Chondrocyte (in vitro differentiated cells): ENCODE measurements around the gene CDK9. TPM values are rescaled to one million over a fixed set of nuclear protein-coding genes. Genes with fewer than 3 reads are reported as not detected.

Experiments used
- DNase-seq: peaks from one replicate; pipeline ENCODE4 v3.0.0; 2021; ENCODE audit warnings: mixed read lengths, low spot score
- H3K27ac Mint-ChIP-seq: one replicate; pipeline ENCODE4 v1.8.0; 2021; ENCODE audit warnings: mild to moderate bottlenecking, moderate library complexity, mixed read lengths; ENCODE audit not compliant: unreplicated experiment
- H3K27me3 Mint-ChIP-seq: 2 replicates; pipeline ENCODE4 v1.8.0; 2021; ENCODE audit warnings: low read depth, mixed read lengths
- H3K36me3 Mint-ChIP-seq: 2 replicates; pipeline ENCODE4 v1.8.0; 2021; ENCODE audit warnings: low read depth, mixed read lengths
- H3K4me1 Mint-ChIP-seq: 2 replicates; pipeline ENCODE4 v1.8.0; 2021; ENCODE audit warnings: low read depth, mild to moderate bottlenecking, mixed read lengths
- H3K4me3 Mint-ChIP-seq: one replicate; pipeline ENCODE4 v1.8.0; 2021; ENCODE audit warnings: mild to moderate bottlenecking, moderate library complexity, mixed read lengths; ENCODE audit not compliant: unreplicated experiment
- H3K9me3 Mint-ChIP-seq: 2 replicates; pipeline ENCODE4 v1.8.0; 2021; ENCODE audit warnings: low read depth, mixed read lengths
- total RNA-seq: library from RNA; stranded (reverse); gene quantifications from 3 replicates; pipeline ENCODE4 v1.2.1, GENCODE V29; 2021
- TF ChIP-seq, protein P1 (sequence below): fragments of 200-600 bp; sonication (generic); IDR thresholded peaks from 2 replicates; pipeline ENCODE4 v1.5.0; 2021; ENCODE audit warnings: antibody characterized with exemption, mild to moderate bottlenecking, moderate library complexity

The CDK9 gene
- total RNA-seq, 1 donor from 2014 or later = 60.3 TPM

DNA sequence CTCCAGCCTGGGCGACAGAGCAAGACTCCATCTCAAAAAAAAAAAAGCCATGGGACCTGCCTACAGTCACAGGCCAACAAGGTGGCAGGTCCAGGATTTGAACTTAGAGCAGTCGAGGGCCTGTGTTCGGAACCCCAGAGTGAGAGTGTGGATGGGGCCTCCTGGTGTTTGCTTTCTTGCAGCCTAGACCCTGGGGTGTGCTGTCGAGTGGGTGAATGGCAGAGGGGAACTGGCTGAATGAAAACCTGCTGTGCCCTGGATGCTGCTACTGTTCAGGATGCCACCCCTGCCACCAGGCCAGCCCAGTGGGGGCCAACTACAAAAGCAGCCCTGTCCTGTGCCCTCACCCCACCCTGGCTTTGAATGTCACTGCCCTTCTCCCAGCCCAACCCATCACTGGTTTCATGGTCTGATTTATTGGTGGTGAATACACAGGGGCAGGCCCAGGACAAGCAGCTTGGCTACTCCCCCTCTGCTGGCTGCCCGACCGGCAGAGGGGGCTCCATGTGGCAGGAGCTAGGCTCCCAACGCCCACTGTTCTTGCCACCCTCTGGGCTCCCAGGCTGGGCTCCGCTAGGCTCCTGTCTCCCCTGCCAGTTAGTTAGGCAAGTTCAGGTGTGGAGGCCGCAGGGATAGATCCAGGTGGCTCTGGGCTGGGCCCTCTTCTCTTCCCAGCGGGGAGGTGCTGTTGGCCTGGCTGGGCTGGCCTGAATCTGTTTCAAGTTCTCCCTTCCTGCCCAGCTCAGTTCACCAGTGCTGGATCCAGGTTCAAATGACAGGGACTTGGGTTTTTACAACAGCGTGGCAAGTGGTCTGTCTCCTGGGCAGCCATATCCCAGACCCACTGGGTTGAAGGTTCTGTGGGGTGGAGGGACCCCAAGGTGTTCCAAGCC, 29.0 kb downstream of the CDK9 start:
- DNase-seq = no peak
- TF ChIP-seq, protein P1, sequence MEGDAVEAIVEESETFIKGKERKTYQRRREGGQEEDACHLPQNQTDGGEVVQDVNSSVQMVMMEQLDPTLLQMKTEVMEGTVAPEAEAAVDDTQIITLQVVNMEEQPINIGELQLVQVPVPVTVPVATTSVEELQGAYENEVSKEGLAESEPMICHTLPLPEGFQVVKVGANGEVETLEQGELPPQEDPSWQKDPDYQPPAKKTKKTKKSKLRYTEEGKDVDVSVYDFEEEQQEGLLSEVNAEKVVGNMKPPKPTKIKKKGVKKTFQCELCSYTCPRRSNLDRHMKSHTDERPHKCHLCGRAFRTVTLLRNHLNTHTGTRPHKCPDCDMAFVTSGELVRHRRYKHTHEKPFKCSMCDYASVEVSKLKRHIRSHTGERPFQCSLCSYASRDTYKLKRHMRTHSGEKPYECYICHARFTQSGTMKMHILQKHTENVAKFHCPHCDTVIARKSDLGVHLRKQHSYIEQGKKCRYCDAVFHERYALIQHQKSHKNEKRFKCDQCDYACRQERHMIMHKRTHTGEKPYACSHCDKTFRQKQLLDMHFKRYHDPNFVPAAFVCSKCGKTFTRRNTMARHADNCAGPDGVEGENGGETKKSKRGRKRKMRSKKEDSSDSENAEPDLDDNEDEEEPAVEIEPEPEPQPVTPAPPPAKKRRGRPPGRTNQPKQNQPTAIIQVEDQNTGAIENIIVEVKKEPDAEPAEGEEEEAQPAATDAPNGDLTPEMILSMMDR = no peak
- Mint-ChIP-seq H3K4me1 (peaks cover 4% of the 10 kb centered on the region), H3K27ac (no peak overlapping the region), H3K36me3 (peaks cover 21% of the 10 kb centered on the region), H3K4me3 (no peak overlapping the region), H3K27me3 (no peaks in the 10 kb centered on the region), H3K9me3 (no peaks in the 10 kb centered on the region)

DNA sequence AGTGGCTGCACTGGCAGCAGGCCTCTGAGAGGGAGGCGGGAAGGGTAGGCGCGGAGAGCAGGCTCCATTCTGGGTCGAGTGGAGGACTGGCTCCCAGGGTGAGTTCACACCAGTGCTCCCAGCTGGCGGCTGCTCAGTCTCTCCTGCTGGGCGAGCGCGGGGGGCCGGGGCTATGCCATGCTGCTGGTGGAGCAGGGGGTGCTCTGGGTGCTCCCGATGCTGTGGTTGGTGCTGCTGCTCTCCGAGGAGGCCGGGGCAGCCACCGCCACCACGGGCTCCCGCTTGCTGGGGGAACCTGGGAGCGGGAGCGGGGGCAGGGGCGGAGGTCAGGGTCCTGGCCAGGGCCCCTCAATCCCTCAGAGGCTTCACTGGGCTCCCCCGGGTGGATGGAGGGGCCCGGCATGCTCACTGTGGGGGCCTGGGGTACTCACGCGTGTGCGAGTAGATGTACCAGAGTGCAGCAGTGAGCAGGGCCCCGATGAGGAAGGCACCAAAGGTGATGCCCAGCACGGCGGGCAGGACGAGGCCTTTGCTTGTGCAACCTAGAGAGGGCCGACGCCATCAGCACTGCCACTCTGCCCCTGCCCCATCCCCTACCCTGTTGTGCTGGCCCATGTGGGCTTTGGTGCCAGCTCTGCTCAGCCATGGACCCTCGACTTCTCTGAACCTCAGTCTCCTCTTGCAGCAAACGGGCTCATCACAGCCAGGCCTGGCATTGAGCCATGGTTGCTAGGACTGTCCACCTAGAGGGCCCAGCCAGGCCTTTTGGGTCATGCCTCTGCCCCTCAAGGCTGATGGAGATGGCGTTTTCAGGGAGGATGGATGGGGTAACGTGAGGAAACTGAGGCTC, 29.9 kb downstream of the CDK9 start:
- Mint-ChIP-seq H3K27me3 (no peaks in the 10 kb centered on the region), H3K4me3 (no peak overlapping the region), H3K9me3 (no peaks in the 10 kb centered on the region), H3K36me3 (peaks cover 20% of the 10 kb centered on the region), H3K27ac (no peak overlapping the region), H3K4me1 (peaks cover 4% of the 10 kb centered on the region)
- TF ChIP-seq, protein P1 = no peak
- DNase-seq = no peak

DNA sequence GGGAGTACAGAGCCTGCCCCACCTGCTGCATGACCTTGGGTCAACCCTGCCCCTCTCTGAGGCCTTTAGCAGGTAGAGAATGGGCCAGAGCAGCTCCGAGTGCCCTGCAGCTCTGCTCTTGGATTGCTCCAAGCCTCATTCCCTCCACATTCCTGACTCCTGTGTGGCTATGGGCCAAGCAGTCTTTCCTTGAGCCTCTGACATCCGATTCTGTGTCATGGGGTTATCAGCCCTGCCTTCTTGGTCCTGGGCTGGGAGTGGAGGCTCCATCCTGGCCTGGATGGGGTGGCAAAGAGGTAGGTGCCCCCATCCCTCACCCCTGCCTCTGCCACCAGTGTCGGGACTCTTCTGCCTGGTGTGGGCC, 30.5 kb downstream of the CDK9 start:
- peak overlapping the region; percentile 8 for H3K27ac Mint-ChIP-seq
- DNase-seq = no peak

DNA sequence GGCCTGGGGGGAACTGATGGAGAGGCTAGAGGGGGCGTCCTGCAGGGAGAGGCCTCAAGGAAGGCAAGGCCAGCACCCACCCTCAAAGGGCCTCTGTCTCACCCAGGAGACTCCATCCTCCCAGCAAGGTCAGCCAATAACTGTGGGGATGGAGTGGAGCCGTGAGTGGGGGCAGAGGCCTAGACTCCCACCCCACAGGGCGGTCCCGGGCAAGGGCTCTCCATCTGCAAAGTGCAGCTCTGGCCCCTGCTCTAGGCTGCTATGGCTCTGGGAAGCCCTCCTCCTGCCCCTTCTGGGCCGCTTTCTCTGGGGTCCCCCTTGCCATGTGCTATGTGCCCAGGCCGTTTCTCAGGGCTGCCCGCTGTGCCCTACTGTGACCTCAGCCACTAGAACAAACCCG, 30.9 kb downstream of the CDK9 start:
- Mint-ChIP-seq H3K4me1 (peaks cover 4% of the 10 kb centered on the region), H3K4me3 (no peak overlapping the region), H3K9me3 (no peaks in the 10 kb centered on the region), H3K36me3 (peaks cover 20% of the 10 kb centered on the region), H3K27me3 (no peaks in the 10 kb centered on the region), H3K27ac (peak overlapping the region; percentile 8)
- TF ChIP-seq, protein P1 = no peak
- DNase-seq = no peak

More for the DNA sequence above, 30.5 kb downstream of the CDK9 start:
- H3K36me3 Mint-ChIP-seq = peaks cover 21% of the 10 kb centered on the region
- no peaks in the 10 kb centered on the region for H3K9me3 Mint-ChIP-seq
- TF ChIP-seq, protein P1 = no peak
- H3K4me1 Mint-ChIP-seq = peaks cover 4% of the 10 kb centered on the region
- no peak overlapping the region for H3K4me3 Mint-ChIP-seq
- no peaks in the 10 kb centered on the region for H3K27me3 Mint-ChIP-seq

DNA sequence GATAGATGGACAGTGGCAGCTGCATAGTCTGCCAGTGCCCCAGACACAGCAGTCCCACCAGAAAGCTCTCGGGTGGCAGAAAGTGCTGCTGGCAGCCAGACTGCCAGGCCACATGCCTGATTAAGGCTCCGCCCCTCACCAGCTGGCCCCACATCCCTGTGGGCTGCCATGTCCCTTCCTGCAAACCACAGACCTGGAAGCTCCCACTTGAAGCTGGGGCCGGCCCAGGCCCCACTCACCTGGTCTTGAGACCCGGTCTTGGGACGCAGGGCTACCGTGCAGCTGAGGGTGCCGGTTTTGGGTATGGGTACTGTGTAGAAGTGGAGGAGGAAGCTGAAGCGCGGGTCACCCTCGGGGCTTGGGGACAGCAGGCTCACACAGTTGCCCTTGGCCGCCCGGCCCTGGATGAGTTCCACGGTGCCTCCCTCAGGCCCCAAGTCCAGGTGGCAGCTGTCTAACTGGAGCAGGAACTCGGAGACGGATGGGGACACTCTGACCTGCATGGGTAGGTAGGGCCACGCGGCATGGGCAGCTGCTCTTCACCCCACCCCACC, 32.1 kb downstream of the CDK9 start:
- Mint-ChIP-seq H3K27me3 (no peaks in the 10 kb centered on the region), H3K4me1 (peaks cover 9% of the 10 kb centered on the region), H3K27ac (peak overlapping the region; percentile 42), H3K36me3 (peaks cover 13% of the 10 kb centered on the region), H3K9me3 (no peaks in the 10 kb centered on the region), H3K4me3 (no peak overlapping the region)
- DNase-seq = no peak
- TF ChIP-seq, protein P1 = no peak
